ENCODE measurements around the gene RHOF. TPM values are rescaled to one million over a fixed set of nuclear protein-coding genes. Genes with fewer than 3 reads are reported as not detected.

The RHOF gene
- total and polyA plus RNA-seq, 2 of the 13 experiments (the other 11 are each of a cell fraction or from before 2014, with no cell fraction given) = 14.6 to 32.2 TPM

- TF ChIP-seq MTF2 (CRISPR knock-in tag; IDR thresholded peaks at IDR 0.05; ENCODE audit: borderline replicate concordance) (no peak), NRL (CRISPR knock-in tag; IDR thresholded peaks at IDR 0.05; ENCODE audit: borderline replicate concordance) (0 out of 2 replicates have a peak, but pooled peaks have one; percentile 13), MLX (CRISPR knock-in tag; IDR thresholded peaks at IDR 0.05) (peak; percentile 28; the same call in 1 of the 2 replicates), TOE1 (CRISPR knock-in tag; IDR thresholded peaks at IDR 0.05) (no peak), ZNF512B (CRISPR knock-in tag; IDR thresholded peaks at IDR 0.05; ENCODE audit: borderline replicate concordance) (no peak), ZNF609 (CRISPR knock-in tag; IDR thresholded peaks at IDR 0.05; ENCODE audit: borderline replicate concordance) (peak; percentile 57; the same call in 1 of the 2 replicates), ZNF788 (CRISPR knock-in tag; IDR thresholded peaks at IDR 0.05; ENCODE audit: borderline replicate concordance) (no peak; the same call in 1 of the 2 replicates), KLF13 (CRISPR knock-in tag; IDR thresholded peaks at IDR 0.05) (no peak), CC2D1A (CRISPR knock-in tag; IDR thresholded peaks at IDR 0.05) (no peak), SUZ12 (IDR thresholded peaks at IDR 0.05; ENCODE audit: low read depth, low read length) (no peak), ARHGAP35 (CRISPR knock-in tag; IDR thresholded peaks at IDR 0.05; ENCODE audit: borderline replicate concordance) (no peak), ZNF770 (CRISPR knock-in tag; IDR thresholded peaks at IDR 0.05) (peak; percentile 28; the same call in 1 of the 2 replicates), CBX2 (IDR thresholded peaks at IDR 0.05; ENCODE audit: low read depth, low read length) (no peak), CBX2 (CRISPR knock-in tag; IDR thresholded peaks at IDR 0.05; ENCODE audit: low read depth) (no peak), ZNF335 (CRISPR knock-in tag; IDR thresholded peaks at IDR 0.05) (no peak), RXRB (CRISPR knock-in tag; IDR thresholded peaks at IDR 0.05; ENCODE audit: borderline replicate concordance) (peak; percentile 95), ASH2L (IDR thresholded peaks at IDR 0.05; ENCODE audit: insufficient read length, low read depth, low read length) (no peak), GATAD1 (CRISPR knock-in tag; IDR thresholded peaks at IDR 0.05) (no peak)
Observed at GRCh38 chr12:121791671-121792551, 1.6 kb downstream of the RHOF start (continued).

All from HepG2 (cell line).